HG03097 (cell line): ENCODE data around the gene FBXL15.

Source experiments
- ATAC-seq: cut with Tn5 transposase; IDR thresholded peaks from one replicate; pipeline ENCODE4 v1.9.1; 2021; ENCODE audit not compliant: unreplicated experiment, low FRiP score

The FBXL15 gene

DNA sequence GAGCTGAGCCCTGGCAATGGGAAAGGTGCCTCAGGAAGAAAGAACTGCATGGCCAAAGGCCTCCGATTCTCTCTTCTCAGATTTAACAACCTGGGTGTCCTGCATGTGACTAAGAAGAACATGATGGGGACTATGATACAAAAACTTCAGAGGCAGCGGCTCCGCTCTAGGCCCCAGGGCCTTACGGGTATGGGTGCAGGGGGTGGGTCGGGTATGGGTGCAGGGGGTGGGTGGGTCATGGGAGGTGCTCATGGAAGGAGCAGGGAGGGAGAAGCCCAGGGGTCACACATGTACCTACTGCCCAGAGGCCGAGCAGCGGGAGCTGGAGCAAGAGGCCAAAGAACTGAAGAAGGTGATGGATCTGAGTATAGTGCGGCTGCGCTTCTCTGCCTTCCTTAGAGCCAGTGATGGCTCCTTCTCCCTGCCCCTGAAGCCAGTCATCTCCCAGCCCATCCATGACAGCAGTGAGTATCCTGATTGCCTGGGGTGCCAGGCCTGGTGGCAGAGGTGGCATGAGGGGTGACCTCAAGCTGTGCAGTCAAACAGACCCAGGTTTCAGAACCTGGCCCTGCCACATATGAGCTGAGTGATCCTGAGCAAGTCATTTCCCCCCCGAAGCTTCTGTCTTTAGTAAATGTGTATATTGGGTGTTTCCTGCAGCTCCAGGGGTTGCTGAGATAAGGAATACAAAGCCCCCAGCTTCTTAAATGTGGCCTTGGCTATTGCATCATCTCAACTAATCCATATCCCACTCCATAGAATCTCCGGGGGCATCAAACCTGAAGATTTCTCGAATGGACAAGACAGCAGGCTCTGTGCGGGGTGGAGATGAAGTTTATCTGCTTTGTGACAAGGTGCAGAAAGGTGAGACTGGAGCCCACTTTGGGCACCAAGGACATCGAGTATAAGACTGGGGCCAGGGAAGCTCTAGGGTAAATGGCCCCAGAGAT, 23.1 kb upstream of the FBXL15 start:
- ATAC-seq = no peak

DNA sequence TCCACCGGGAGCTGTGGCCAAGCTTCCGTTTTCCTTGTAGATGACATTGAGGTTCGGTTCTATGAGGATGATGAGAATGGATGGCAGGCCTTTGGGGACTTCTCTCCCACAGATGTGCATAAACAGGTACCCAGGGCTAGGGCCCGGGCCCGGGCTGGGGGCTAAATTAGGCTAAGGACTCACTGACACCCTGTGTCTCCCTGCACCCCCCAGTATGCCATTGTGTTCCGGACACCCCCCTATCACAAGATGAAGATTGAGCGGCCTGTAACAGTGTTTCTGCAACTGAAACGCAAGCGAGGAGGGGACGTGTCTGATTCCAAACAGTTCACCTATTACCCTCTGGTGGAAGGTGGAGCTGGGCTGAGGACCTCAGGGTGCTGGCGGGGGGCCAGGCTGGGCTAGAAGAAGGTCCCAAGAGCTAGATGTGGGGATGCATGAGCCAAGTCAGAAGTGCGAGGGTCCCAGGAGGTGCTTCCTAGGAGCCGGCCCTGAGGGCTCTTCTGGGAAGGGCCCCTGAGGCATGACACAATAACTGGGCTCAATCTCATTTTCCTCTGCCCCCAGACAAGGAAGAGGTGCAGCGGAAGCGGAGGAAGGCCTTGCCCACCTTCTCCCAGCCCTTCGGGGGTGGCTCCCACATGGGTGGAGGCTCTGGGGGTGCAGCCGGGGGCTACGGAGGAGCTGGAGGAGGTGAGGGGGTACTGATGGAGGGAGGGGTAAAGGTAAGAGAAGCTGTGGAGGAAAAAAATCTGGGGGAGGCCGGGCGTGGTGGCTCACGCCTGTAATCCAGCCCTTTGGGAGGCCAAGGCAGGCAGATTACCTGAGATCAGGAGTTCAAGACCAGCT, 22.2 kb upstream of the FBXL15 start:
- no peak for ATAC-seq

DNA sequence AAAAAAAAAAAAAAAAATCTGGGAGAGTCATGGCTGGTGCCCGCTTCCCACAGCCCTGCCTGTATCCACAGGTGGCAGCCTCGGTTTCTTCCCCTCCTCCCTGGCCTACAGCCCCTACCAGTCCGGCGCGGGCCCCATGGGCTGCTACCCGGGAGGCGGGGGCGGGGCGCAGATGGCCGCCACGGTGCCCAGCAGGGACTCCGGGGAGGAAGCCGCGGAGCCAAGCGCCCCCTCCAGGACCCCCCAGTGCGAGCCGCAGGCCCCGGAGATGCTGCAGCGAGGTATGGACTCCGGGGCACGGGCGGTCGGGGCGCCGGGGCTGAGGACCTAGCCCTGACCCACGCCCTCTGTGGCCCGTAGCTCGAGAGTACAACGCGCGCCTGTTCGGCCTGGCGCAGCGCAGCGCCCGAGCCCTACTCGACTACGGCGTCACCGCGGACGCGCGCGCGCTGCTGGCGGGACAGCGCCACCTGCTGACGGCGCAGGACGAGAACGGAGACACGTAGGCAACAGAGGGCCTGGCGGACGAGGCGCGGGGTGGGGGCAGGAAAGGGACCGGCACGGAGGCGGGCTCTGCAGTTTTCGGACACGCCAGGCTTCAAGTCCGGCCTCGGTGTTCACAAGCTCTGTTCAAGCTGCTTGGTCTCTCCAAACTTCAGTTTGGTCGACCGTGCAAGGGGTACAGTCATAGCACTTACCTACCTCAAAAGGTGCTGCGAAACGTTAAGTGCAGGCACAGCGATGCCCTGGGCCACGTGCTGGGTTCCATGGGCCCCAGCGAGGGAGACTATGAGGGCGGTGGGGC, 21.2 kb upstream of the FBXL15 start:
- peak; percentile 37 for ATAC-seq

DNA sequence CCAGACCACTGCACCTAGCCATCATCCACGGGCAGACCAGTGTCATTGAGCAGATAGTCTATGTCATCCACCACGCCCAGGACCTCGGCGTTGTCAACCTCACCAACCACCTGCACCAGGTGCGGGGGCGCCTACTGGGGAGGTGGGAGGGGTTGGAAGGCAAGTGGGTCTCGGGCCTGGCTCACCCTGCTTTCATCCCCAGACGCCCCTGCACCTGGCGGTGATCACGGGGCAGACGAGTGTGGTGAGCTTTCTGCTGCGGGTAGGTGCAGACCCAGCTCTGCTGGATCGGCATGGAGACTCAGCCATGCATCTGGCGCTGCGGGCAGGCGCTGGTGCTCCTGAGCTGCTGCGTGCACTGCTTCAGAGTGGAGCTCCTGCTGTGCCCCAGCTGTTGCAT, 20.6 kb upstream of the FBXL15 start:
- ATAC-seq = no peak

DNA sequence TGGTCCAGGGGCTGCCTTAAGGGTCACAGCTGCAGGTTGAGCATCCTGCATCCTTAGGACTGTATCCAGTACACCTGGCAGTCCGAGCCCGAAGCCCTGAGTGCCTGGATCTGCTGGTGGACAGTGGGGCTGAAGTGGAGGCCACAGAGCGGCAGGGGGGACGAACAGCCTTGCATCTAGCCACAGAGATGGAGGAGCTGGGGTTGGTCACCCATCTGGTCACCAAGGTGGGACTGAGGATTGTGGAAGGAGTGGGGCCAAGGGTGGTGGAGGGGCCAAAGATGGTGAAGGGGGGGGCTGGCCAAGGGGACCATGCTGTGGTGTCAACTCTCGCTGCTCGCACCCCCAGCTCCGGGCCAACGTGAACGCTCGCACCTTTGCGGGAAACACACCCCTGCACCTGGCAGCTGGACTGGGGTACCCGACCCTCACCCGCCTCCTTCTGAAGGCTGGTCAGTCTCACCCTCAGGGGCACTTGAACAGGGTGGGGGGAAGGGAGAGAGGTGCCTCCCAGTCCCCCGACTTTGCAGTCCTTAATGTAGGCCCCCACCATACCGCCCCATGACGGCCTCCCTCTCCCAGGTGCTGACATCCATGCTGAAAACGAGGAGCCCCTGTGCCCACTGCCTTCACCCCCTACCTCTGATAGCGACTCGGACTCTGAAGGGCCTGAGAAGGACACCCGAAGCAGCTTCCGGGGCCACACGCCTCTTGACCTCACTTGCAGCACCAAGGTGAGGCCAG, 19.9 kb upstream of the FBXL15 start:
- no peak for ATAC-seq

DNA sequence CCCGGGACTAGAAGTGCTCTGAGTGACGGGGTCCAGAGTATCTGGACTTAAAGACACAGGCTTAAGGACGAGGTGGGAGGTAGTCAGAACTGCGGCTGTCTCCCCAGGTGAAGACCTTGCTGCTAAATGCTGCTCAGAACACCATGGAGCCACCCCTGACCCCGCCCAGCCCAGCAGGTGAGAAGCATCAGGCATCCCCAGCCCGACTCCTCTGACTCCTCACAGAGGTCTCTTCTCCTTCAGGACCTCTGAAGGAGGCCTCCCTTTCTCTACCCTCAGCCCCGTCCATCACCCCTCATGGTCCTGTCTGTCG, 19.3 kb upstream of the FBXL15 start:
- no peak for ATAC-seq

DNA sequence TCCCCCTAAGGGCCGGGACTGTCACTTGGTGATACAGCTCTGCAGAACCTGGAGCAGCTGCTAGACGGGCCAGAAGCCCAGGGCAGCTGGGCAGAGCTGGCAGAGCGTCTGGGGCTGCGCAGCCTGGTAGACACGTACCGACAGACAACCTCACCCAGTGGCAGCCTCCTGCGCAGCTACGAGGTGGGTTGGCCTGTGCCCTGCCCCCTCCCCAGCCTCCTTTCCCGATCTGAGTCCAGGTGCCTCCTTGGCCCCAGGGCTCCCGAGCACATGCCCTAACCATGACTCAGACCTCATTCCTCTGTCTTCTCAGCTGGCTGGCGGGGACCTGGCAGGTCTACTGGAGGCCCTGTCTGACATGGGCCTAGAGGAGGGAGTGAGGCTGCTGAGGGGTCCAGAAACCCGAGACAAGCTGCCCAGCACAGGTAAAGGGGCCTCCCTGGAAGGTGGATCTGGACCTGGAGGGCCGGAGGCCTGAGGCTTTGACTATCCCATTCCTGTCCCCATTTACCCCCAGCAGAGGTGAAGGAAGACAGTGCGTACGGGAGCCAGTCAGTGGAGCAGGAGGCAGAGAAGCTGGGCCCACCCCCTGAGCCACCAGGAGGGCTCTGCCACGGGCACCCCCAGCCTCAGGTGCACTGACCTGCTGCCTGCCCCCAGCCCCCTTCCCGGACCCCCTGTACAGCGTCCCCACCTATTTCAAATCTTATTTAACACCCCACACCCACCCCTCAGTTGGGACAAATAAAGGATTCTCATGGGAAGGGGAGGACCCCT, 18.7 kb upstream of the FBXL15 start:
- ATAC-seq = no peak

DNA sequence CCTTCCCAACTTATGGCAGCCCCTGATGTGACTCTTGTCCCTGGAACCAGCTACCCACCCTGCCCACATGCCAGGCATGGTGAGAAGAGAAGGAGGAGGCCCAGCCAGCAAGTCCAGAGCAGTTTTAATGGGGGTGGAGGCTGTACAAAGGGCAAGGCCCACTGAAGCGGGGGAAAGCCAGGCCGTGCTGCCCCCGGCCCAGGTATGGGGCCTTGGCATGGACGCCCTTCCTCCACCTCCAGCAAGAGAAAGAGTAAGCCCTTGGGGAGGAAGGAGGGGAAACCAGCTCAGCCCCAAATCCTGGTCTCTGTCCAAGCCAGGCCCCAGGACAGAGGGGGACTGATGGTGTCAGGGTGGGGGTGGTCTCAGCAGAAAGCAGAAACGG, 18.1 kb upstream of the FBXL15 start:
- ATAC-seq = no peak

DNA sequence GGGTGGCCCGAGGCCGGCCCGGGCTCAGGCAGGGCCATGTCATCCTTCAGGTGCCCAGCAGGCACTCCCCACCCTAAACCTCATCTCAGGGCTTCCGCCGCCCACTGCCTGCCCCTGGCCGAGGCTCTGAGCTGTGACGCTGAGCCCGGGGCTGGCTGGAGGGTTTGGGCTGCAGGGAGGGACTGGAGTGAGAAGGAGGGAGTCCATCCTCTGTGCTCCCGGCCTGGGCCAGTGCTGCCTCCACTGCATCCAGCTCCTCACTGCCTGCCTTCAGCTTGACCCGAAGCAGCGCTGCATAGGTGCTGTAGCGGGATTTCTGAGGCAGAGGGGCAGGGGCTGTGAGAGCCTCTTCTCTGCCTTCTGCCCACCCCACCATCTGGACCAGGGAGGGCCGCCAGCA, 17.5 kb upstream of the FBXL15 start:
- no peak for ATAC-seq

DNA sequence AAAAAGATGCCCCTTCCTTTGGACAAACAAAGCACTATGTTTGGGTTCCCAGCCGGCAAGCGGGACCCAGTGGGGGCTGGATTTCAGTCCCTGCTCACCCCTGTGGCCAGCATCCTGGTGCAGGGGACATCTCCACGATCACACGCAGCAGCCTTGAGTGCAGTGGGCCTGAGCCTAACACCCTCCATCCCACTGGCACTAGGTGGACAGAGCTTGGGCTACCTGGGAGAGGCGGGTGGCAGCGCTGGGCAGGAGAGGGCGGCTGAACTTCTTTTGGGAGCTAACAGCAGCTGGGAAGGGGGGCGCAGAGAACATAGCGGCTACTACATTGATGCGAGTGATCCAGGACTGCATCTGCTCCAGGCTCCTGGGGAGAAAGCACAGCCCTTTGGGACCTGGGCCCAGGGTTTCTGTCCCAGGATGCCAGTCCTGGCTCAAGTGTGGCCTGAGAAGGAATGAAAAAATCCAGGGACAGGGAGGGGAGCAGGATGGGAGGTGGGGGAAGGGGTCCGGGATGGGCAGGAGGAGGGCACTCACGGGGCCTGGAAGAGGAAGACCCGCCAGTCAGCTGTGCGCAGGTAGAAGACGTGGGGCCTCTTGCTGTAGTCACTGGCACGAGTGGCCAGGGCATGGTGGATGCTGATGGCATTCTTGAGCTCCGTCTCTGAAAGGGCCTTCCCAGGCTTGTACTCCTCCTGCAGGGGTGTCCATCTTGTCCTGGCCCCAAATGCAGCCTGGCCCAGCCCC, 16.1 kb upstream of the FBXL15 start:
- no peak for ATAC-seq

DNA sequence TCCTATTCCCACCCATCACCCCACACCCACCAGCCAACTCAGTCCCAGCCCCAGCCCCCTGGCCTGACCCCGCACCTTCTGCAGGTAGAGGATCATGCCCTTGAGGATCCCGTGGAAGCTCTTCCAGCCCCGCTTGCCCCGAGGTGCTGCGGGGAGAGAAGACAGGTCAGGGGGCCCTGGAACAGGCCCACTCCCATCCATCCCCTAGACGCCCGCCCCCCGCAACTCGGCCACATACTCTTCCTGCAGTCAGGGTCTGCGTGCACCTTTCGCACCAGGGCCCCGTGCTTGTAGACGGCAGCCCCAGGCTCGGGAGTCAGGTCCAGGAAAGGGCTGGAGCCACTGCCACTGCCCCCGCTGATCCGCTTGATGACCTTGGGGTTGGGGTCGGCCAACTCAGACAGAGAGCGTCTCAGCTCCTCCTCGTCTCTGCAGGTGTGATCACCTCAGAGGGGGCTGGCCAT, 15.5 kb upstream of the FBXL15 start:
- no peak for ATAC-seq

DNA sequence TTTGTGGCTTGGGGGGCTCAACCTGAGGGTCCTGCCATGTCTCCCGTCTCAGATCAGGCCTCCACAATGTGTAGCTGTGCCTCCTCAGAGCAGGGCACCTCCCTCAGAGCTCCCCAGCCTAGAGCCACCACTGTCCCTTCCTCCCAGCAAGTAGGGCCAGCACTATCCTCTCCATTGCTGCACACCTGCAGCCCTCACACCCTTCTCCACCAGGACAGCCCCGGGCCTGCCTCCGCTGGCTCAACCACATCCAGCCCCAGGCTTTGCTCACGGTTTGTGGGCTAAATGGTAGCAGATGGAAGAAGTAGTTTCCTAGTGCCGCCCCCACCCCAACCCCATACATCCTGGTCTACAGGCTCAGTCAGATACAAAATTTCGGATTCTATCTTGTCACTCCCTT, 15.0 kb upstream of the FBXL15 start:
- ATAC-seq = no peak

DNA sequence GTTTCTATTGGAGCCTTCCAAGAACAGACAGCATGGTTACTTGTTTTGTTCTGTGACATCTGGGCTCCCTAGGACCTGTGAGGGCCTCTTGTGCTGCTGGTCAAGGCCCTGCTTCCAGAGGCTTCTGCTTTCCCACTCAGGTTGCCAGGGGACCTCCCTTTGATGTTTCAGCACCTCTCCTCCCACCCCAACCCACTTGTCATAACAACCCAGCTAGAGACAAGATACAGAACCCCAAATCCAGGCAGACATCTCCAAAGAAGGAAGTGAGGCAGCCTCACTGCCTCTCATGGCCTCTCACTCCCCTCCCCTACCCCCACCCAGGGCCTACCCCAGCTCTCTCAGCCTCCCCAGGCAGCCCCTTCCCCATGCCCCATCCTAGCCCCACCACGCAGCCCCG, 13.8 kb upstream of the FBXL15 start:
- no peak for ATAC-seq

DNA sequence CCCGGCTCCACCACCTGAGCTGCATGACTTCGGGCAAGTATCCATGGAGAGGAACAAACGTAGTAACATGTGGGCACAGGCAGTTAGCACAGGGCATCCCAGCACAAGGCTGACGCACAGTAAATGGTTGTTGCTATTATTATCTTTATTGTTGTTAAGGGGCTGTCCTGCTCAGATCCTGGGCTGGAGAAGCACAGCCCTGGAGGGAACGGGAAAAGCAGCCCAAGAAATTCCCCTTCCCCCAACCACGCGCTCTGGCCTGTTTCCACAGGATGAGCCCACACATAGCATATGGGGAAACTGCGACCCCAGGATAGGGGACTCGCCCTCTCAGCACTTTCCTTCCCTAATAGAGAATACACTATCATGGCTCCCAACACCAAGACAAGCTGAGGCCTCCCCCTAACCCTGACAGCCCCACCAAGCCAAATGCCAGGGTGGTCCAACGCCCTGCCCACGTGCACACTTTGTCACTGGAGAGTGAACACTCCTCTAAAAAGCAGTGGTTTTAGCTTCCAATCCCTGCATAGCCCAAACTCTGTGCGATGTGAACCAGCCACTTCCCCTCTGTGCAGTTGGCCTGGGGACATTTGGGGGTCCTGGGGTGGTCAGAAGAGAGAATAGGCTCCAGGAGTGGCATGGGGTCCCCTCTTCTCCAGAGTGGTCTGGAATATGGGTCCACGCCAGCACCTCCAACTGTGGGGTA, 13.1 kb upstream of the FBXL15 start:
- no peak for ATAC-seq

DNA sequence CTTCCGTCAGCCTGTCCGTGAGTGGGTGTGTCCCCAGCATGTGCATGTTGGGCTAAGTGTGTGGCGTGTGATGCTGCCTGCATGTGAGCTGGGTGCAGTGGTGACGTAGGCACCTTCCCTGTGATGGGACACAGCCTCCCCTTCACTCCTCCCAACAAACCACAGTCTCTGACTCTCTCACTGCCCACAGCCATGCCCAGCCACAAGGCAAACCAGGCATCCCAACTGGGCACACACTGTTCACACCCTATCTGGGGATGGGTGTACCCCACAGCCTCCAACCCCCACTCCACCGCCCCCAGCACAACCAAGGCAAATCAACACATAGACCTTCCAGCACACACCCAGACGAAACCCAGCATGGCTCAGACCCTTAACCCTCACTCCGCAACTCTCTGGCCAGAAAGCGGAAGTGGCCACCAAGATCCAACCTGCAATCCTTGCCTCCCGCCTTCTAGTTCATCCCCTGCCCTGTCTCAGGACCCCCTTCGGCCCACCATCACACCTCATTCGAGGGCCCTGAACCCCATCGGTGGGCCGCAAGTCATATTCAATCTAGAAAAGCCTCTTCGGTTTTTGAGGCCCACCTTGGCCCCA, 12.4 kb upstream of the FBXL15 start:
- ATAC-seq = no peak

DNA sequence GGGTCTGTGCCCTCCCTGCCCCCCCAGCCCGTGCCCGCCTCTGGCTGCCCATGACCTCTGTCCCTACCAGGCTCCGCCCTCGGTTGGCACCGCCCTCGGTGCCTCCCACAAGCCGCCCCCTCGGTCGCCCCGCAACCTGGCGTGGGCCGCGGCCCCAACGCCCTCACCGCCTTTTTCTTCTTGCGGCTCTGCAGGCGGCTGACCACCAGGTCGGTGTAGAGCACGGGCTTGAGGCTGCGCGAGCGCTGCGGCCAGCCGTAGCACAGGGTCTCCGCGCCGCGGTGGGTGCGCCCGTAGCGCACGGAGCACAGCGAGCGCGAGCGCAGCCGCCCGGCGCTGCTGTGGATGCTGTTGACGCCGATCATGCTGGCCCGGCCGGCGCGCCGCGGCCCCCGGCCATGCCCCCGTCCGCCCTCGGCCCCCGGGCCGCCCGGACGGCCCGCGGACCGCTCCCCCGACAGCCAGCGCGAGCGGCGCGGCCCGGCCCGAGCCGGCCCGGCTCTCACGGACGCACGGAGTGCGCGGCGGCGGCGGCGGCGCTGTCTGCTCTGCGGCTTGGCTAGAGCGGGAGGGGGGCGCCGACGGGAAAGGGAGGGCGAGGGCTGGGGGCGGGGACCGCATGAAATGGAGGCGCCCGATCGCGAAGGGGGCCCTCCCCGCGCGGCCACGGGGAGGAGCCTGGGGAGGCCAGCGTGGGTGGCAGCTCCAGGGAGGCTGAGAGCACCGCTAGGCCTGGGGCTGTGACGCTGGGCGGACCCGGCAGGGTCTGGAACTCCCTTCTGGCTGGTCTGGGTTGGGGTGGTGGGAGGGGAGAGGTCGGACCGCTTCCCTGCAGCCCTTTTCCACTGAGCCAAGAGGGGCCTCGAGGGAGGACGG, 11.7 kb upstream of the FBXL15 start:
- ATAC-seq = no peak
